Parathyroid adenoma (tissue), 2 donors: ENCODE measurements around the gene GALR3.

ENCODE experiments used
- H2AFZ ChIP-seq: fragments of 300-600 bp; sonication (generic); one replicate; pipeline ENCODE4 v1.7.0; 2017; ENCODE audit warnings: antibody characterized with exemption, mild to moderate bottlenecking
- H3K27ac ChIP-seq: fragments of 300-600 bp; sonication (generic); one replicate; pipeline ENCODE4 v1.7.0; 2017
- H3K27me3 ChIP-seq: fragments of 300-600 bp; sonication (generic); one replicate; pipeline ENCODE4 v1.7.0; 2017; ENCODE audit warnings: low read length; ENCODE audit not compliant: control insufficient read depth, insufficient read depth
- H3K36me3 ChIP-seq: fragments of 300-600 bp; sonication (generic); one replicate; pipeline ENCODE4 v1.7.0; 2017; ENCODE audit warnings: low read length; ENCODE audit not compliant: control insufficient read depth, insufficient read depth
- H3K4me1 ChIP-seq: fragments of 300-600 bp; sonication (generic); one replicate; pipeline ENCODE4 v1.7.0; 2017; ENCODE audit warnings: control low read depth
- H3K4me2 ChIP-seq: fragments of 300-600 bp; sonication (generic); one replicate; pipeline ENCODE4 v1.7.0; 2017; ENCODE audit warnings: low read length
- H3K4me3 ChIP-seq: fragments of 300-600 bp; sonication (generic); one replicate; pipeline ENCODE4 v1.7.0; 2017; ENCODE audit warnings: low read depth, low read length
- H3K79me2 ChIP-seq: fragments of 300-600 bp; sonication (generic); one replicate; pipeline ENCODE4 v1.7.0; 2017; ENCODE audit warnings: control low read depth
- H3K9ac ChIP-seq: fragments of 300-600 bp; sonication (generic); one replicate; pipeline ENCODE4 v1.7.0; 2017; ENCODE audit warnings: mild to moderate bottlenecking
- H3K9me3 ChIP-seq: fragments of 300-600 bp; sonication (generic); one replicate; pipeline ENCODE4 v1.7.0; 2017; ENCODE audit warnings: low read length; ENCODE audit not compliant: control insufficient read depth
- TF ChIP-seq, protein P1 (sequence below): fragments of 300-600 bp; sonication (generic); IDR thresholded peaks from one replicate; pipeline ENCODE4 v1.7.0; 2017; ENCODE audit warnings: antibody characterized with exemption, mild to moderate bottlenecking
- donor health status: primary hyperparathyroidism.

GALR3 gene

DNA sequence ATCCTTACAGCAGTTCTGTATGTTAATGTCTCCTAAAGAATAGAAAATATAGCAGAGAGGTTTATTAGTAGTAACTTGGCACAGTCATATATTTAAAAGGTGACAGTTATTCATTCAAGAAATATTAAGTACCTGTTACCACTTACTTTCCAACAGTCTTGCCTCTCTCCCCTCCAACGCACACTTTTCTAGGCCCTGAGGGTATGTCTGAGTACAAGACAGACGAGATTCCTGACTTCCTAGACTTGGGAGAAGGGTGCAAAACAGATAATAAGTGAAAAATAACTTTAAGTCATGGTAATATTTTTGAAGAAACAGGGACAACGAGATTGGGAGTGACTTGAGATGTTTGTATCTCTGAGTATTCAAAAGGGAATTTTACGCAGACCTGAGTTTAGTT lies 27.6 kb downstream of the GALR3 start:
- no peaks in the 10 kb centered on the region for H3K9me3 ChIP-seq
- no peak overlapping the region for H3K4me2 ChIP-seq
- H3K9ac ChIP-seq = no peak overlapping the region
- H3K27me3 ChIP-seq = no peaks in the 10 kb centered on the region
- H3K4me1 ChIP-seq = no peaks in the 10 kb centered on the region
- no peak overlapping the region for H3K27ac ChIP-seq
- TF ChIP-seq, protein P1, sequence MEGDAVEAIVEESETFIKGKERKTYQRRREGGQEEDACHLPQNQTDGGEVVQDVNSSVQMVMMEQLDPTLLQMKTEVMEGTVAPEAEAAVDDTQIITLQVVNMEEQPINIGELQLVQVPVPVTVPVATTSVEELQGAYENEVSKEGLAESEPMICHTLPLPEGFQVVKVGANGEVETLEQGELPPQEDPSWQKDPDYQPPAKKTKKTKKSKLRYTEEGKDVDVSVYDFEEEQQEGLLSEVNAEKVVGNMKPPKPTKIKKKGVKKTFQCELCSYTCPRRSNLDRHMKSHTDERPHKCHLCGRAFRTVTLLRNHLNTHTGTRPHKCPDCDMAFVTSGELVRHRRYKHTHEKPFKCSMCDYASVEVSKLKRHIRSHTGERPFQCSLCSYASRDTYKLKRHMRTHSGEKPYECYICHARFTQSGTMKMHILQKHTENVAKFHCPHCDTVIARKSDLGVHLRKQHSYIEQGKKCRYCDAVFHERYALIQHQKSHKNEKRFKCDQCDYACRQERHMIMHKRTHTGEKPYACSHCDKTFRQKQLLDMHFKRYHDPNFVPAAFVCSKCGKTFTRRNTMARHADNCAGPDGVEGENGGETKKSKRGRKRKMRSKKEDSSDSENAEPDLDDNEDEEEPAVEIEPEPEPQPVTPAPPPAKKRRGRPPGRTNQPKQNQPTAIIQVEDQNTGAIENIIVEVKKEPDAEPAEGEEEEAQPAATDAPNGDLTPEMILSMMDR = no peak
- H2AFZ ChIP-seq = no peak overlapping the region
- H3K79me2 ChIP-seq = peaks cover 21% of the 10 kb centered on the region
- H3K4me3 ChIP-seq = no peak overlapping the region
- no peaks in the 10 kb centered on the region for H3K36me3 ChIP-seq

DNA sequence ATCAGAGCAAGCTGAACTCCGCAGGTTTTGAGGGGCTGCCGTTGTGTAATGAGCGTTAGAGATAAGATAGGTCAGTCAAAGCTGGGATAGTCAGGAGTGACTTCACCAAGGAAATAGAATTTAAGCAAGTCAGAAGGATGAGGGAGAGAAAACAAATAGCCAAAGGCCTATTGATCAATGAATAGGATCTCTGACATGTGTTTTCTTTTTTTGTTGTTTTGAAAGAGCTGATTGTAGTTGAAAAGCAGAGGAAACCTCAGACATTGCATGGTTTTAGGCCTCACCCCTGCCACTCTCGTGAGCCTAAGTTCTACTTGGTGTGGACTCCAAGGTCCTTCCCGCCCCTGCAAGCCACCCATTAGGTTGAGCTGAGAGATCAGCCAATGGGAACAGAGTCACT lies 29.2 kb downstream of the GALR3 start:
- H3K27me3 ChIP-seq = no peaks in the 10 kb centered on the region
- no peaks in the 10 kb centered on the region for H3K4me1 ChIP-seq
- no peak overlapping the region for H3K9ac ChIP-seq
- H3K4me2 ChIP-seq = no peak overlapping the region
- H3K4me3 ChIP-seq = no peak overlapping the region
- H3K27ac ChIP-seq = no peak overlapping the region
- H2AFZ ChIP-seq = no peak overlapping the region
- TF ChIP-seq, protein P1 = no peak
- peaks cover 21% of the 10 kb centered on the region for H3K79me2 ChIP-seq
- no peaks in the 10 kb centered on the region for H3K9me3 ChIP-seq
- H3K36me3 ChIP-seq = no peaks in the 10 kb centered on the region

DNA sequence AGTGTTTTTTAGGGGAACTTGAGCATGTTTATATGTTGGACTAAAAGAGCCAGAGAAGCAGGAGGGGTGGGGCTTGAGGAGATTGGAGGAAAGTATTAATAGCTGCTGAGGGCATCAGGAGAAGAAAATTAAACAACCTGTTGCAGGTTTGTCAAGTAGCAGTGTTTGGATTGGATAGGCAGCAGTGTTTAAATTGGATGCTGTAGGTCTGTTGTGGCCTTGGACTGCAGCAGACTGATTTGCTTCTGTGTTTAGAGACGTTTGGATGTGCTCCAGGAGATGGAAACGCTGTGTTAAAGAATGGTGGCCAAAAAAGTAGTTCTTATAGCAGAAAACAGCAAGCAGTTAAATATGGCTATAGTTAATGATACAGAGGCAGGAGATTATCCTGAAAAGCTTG lies 31.8 kb downstream of the GALR3 start:
- Histone ChIP-seq H3K79me2 (peaks cover 15% of the 10 kb centered on the region), H3K27ac (no peak overlapping the region), H3K9me3 (no peaks in the 10 kb centered on the region), H3K9ac (no peak overlapping the region), H2AFZ (no peak overlapping the region), H3K4me1 (no peaks in the 10 kb centered on the region), H3K4me3 (no peak overlapping the region), H3K4me2 (no peak overlapping the region), H3K27me3 (no peaks in the 10 kb centered on the region), H3K36me3 (no peaks in the 10 kb centered on the region)
- TF ChIP-seq, protein P1 = no peak

DNA sequence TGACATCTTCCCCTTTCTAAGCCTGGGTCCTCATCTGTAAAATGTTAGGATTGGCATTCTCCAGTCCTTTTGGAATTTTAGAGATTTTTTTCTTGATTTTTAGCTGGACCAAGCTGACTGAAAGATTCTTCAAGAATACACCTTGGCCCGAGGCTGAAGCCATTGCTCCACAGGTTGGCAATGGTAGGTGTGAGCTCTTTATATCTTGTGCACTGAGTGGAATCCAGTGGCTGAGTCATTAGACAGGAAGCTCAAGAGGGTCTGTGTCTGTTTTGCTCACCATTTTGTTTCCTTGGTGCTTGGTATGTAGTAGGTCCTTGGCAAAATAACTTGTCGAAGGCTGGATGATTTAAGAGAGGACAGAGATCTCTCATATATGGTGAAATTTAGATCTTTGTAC lies 32.3 kb downstream of the GALR3 start:
- H3K79me2 ChIP-seq = peaks cover 10% of the 10 kb centered on the region
- H3K27me3 ChIP-seq = no peaks in the 10 kb centered on the region
- no peak overlapping the region for H3K4me3 ChIP-seq
- H3K4me1 ChIP-seq = no peaks in the 10 kb centered on the region
- TF ChIP-seq, protein P1 = no peak
- H2AFZ ChIP-seq = no peak overlapping the region
- no peak overlapping the region for H3K27ac ChIP-seq
- no peak overlapping the region for H3K9ac ChIP-seq
- H3K9me3 ChIP-seq = no peaks in the 10 kb centered on the region
- no peak overlapping the region for H3K4me2 ChIP-seq
- H3K36me3 ChIP-seq = no peaks in the 10 kb centered on the region

DNA sequence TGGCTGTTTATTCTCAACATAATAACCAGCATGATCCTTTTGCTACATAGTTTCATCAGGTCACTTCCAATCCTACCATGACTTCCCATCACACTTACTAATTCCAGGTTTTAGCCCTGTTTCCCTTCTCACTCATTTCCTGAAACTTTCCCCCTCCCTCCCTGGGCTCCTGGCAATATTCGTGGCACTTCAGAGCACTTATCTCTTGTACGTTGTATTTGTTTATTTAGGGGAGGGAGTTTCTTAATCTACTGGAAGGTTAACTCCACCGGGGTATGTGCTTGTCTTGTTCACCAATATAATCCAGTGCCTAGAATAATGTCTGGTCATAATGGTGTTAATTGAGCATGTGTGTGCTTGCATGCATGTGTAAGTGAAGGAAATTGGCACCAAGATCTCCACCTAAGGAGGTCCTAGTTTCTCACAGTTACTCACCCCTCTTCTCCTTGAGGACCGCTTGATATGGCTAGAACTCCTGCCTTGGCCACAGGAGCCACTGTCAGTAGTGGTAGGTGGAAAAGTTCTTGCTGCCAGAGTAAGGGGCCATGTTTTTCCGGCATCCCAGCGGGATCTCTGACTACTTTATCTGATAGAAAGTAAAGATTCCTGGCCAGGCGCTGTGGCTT lies 37.7 kb downstream of the GALR3 start:
- no peaks in the 10 kb centered on the region for H3K36me3 ChIP-seq
- no peaks in the 10 kb centered on the region for H3K27me3 ChIP-seq
- no peak overlapping the region for H3K4me2 ChIP-seq
- TF ChIP-seq, protein P1 = no peak
- H3K4me1 ChIP-seq = no peaks in the 10 kb centered on the region
- H3K4me3 ChIP-seq = no peak overlapping the region
- no peak overlapping the region for H3K27ac ChIP-seq
- no peaks in the 10 kb centered on the region for H3K9me3 ChIP-seq
- H3K79me2 ChIP-seq = peaks cover 3% of the 10 kb centered on the region
- H2AFZ ChIP-seq = no peak overlapping the region
- no peak overlapping the region for H3K9ac ChIP-seq
